ENCODE measurements around the gene RBM33. TPM values are rescaled to one million over a fixed set of nuclear protein-coding genes. Genes with fewer than 3 reads are reported as not detected.

Gene RBM33
- total and polyA plus RNA-seq, 10 of the 15 experiments (the other 5 are each of a cell fraction or from before 2014, with no cell fraction given): 4.7 to 67.2 (median 24.3) TPM

DNA sequence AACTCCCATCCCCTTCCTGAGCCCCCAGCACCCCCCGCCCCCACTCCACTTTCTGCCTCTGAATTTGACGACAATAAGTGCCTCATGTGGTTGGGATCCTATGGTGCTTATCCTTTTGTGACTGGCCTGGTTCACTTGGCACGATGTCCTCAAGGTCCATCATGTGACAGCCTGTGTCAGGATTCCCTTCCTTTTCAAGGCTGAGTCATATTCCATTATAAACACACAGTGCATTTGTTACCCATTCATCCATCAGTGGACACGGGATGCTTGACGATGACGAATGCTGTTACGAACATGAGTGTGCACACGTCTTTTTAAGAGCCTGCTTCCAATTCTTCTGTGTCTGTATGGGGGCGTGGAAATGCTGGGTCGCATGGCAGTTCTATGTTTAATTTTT is 141.1 kb downstream of the RBM33 start (continued):
- no peak for TF ChIP-seq CHD4 (IDR thresholded peaks at IDR 0.05)
- TF ChIP-seq CEBPZ (IDR thresholded peaks at IDR 0.05; ENCODE audit: low read depth, low read length): no peak
- no peak for TF ChIP-seq ZSCAN29 (IDR thresholded peaks at IDR 0.05)
- TF ChIP-seq ETV6 (conservative IDR thresholded peaks at IDR 0.05 in 1 of 2, IDR thresholded peaks at IDR 0.05 in 1 of 2; ENCODE audit: borderline replicate concordance in 1 of 2, low read depth in 1 of 2): no peak
- TF ChIP-seq EP300 (IDR thresholded peaks at IDR 0.05; ENCODE audit: borderline replicate concordance in 1 of 2, control insufficient read depth in 1 of 2, low read depth in 2 of 2, low read length in 2 of 2): no peak
- no peak for TF ChIP-seq RFX5 (IDR thresholded peaks at IDR 0.05; ENCODE audit: low read depth, low read length)
- no peak for TF ChIP-seq POU2F2 (IDR thresholded peaks at IDR 0.05; ENCODE audit: borderline replicate concordance, low read depth, low read length)
- no peak for TF ChIP-seq RCOR1 (conservative IDR thresholded peaks at IDR 0.05; ENCODE audit: low read depth, low read length)
- TF ChIP-seq, protein P1, sequence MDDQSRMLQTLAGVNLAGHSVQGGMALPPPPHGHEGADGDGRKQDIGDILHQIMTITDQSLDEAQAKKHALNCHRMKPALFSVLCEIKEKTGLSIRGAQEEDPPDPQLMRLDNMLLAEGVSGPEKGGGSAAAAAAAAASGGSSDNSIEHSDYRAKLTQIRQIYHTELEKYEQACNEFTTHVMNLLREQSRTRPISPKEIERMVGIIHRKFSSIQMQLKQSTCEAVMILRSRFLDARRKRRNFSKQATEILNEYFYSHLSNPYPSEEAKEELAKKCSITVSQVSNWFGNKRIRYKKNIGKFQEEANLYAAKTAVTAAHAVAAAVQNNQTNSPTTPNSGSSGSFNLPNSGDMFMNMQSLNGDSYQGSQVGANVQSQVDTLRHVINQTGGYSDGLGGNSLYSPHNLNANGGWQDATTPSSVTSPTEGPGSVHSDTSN (IDR thresholded peaks at IDR 0.05; ENCODE audit: insufficient replicate concordance, low read depth, low read length): no peak
